IPS-NIHi7 (cell line): ENCODE data around the gene TRIM67.

ENCODE experiments used
- DNase-seq: peaks from one replicate; pipeline ENCODE4 v3.0.0; 2012; ENCODE audit warnings: mixed read lengths; ENCODE audit errors: extremely low spot score

The TRIM67 gene

GRCh38 chr1:231183639-231184590 lies 22.1 kb downstream of the TRIM67 start:
- no peak for DNase-seq

DNA sequence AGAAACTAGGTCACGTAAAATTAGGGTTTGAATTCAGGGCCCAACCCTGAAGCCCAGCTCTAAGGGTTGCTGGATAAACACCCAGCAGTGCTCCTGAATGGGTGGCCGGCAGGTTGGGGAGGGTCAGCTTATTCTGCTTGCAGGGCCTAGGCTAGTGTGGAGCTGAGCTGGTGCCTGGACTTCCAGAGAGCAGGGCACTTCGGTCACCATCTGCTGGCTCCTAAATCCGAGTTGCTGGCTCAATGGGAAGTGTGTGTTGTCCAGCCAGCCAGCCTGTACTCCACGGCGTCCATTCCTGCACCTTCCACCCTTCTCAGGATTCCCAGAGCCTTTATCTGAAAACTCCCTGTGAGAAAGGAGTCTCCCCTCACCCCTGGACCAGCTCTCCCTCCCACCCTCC lies 23.0 kb downstream of the TRIM67 start:
- DNase-seq = no peak

DNA sequence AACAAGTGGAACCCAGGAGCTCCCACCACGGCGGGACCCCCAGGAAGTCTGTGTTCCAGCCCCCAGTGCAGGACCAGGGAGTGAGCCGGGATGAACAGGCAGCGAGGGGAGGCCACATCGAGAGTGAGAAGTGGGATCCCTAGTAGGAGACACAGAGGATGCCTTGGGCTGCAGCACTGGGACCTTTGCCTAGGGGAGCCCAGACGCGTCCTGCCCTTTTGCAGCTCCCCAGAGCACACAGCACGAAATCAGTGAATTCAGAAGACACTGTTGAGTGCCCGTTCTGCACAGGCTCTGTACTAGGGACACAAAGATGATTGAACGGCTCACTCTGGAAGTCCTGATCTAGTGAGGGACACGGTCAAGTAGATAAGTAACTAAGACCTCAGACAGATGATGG lies 23.5 kb downstream of the TRIM67 start:
- no peak for DNase-seq

GRCh38 chr1:231186356-231187115 lies 24.7 kb downstream of the TRIM67 start:
- no peak for DNase-seq

DNA sequence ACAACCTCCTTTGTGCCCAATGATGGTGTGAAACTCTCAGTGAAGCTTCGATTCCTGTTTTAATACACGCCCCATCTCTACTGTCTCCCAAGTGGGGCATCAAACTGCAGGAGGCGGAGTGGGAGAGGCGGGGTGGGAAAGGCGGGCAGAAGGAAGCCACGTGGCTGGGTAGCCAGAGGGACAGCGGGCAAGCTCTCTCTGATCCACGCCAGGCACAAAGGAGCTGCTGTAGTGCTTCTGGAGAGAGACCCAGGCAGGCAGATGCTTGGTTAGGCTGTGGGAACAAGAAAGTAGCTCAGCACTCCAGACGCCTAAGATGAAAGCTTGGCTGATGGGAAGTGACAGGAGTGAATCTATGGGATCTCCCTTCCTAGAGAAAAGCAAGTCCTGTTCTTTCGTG lies 25.7 kb downstream of the TRIM67 start:
- DNase-seq = no peak

DNA sequence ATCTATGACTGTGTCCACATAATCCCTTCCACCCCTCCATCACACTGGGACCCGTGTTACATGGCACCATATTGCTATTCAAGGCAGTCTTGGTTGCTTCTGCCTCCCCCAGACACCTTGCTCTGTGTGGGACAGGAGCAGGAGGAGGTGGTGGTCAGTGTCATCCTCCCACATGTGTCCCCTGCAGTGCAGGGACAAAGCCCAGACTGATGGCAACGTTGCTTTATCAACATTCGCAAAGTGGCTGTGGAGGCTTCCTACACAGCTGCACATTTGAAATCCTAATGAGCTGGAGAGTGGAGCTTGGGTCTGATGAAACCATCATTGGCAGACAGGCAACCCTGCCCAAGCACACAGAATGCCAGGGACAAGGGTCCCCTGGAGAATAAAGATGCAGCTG lies 26.2 kb downstream of the TRIM67 start:
- no peak for DNase-seq

- DNase-seq = no peak
These were observed 26.9 kb downstream of the TRIM67 start for GRCh38 chr1:231188768-231189167.

DNA sequence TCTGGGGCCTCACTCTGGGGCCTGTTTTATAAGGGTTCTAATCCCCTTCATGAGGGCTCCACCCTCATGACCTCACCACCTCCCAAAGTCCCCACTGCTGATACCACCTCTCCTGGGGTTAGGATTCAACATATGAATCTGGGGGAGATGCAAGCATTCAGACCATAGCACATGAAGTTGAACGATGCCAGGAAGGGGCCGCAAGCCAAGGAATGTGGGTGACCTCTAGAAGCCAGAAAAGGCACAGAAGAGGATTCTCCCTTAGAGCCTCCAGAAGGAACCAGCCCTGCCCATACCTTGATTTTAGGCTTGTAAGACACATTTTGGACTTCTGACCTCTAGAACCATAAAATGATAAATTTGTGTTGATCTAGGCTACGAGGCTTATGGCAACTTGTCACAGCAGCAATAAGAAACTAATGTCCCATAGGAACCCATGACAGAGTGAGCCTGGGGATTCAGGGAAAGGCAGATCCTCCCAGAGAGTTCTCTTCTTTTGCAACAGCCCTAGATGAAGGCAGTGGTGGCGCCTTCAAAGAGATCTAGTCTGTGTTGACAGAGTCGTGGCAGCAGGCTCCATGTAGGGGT lies 27.9 kb downstream of the TRIM67 start:
- DNase-seq = no peak

- DNase-seq = no peak
These were observed 28.6 kb downstream of the TRIM67 start for GRCh38 chr1:231190456-231190855.

GRCh38 chr1:231192620-231193163 lies 30.8 kb downstream of the TRIM67 start:
- no peak for DNase-seq

- no peak for DNase-seq
These were observed 32.0 kb downstream of the TRIM67 start for GRCh38 chr1:231193710-231194340.

DNA sequence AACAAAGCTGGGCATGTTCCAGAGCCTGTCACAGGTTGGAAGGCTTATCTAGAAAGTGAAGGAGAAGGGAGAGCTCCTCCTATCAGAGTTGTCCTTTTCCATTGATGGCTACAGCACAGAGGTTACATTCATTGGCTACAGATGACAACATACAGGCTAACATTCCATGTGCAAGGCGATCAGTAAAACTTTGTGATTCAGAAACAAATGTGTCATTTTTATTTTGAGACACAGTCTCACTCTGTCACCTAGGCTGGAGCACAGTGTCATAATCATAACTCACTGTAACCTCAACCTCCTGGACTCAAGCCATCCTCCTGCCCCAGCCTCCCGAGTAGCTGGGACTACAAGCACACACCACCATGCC lies 32.6 kb downstream of the TRIM67 start:
- no peak for DNase-seq

GRCh38 chr1:231194843-231195516 lies 33.1 kb downstream of the TRIM67 start:
- DNase-seq = no peak

DNA sequence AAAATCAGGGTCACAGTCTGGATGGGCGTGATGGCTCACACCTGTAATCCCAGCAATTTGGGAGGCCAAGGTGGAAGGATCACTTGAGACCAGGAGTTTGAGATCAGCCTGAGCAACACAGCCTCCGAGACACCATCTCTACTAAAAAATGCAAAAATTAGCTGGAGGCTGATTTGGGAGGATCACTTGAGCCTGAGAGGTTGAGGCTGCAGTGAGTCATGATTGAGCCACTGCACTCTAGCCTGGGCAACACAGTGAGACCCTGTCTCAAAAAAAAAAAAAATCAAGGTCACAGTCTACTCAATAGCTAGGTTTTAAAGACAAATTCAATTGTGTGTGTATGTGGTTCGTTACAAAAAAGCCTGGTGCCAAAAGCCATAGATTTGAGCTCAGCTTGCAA lies 34.4 kb downstream of the TRIM67 start:
- no peak for DNase-seq

GRCh38 chr1:231196728-231197127 lies 34.9 kb downstream of the TRIM67 start:
- DNase-seq = no peak

GRCh38 chr1:231199868-231200267 lies 38.0 kb downstream of the TRIM67 start:
- no peak for DNase-seq

GRCh38 chr1:231200388-231201031 lies 38.7 kb downstream of the TRIM67 start:
- no peak for DNase-seq

DNA sequence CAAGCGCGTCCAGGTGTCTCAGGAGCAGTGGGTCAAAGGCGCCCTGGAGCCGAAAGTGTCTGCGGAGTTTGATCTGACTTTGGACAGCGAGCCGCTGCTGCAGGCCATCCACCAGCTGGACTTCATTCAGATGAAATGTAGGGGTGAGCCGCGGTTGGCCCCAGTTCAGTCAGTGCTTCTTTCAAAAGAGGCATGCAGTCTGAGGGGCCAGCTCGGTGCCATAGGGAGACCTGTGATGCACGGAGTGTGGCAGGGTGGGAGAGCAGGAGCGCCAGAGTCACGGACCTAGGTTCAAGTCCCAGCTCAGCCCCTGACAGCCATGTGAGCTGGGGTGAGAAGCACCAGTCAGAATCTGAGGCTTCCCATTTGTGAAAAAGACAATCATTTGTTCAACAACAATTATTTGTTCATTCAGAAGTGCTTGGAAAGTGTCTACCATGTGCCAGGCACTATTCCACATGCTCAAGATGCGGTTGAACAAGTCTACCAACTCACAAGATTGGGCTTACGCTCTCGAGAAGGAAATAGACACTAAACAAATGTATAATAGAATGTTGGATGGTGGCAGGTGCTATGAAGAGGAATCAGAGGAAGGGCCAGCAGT lies 39.6 kb downstream of the TRIM67 start:
- DNase-seq = no peak

GRCh38 chr1:231201979-231202633 lies 40.2 kb downstream of the TRIM67 start:
- no peak for DNase-seq
